GM12891 (cell line): ENCODE results near the gene PRKRIP1.
A peak's percentile ranks its signal among the peaks of the same experiment; 100 is the strongest.

Source experiments
- POLR2A ChIP-seq: IDR thresholded peaks from 2 replicates; pipeline ENCODE4 v1.6.1; 2011; ENCODE audit warnings: low read depth, low read length, control low read depth
- POLR2AphosphoS5 ChIP-seq: IDR thresholded peaks from 2 replicates; pipeline ENCODE4 v1.6.1; 2011; ENCODE audit warnings: low read depth, low read length, control low read depth
- TAF1 ChIP-seq: IDR thresholded peaks from 2 replicates; pipeline ENCODE4 v1.6.1; 2011; ENCODE audit warnings: low read depth, low read length, control low read depth

DNA sequence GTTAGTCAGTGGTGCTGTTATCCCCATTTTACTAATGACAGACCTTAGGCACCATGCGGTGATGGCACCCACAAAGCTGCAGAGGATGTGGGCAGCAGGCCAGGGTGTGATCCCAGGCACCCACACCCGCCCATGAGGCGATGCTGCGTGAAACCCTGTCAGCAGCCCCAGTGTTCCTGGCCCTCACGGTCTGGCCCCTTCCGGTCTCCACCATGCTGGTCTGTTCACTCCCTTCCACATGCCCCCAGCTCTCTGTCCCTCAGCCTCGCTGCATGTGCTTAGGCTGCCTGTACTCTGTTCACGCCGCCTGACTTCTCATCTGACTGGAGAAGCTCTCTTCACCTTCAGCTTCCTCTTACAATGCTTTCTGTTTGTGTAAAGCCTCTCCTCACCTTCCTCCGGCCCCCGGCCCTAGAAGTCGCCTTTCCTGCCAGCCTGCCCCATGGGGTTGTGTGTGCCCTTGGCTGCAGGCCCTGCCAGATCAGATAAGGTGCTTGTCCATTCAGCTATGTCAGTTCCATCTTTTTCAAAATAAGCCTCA lies 19.6 kb downstream of the PRKRIP1 start:
- TF ChIP-seq POLR2AphosphoS5 (0 out of 2 replicates have a peak, but pooled peaks have one; percentile 27), TAF1 (no peak), POLR2A (no peak; the same call in 1 of the 2 replicates)
